Mesendoderm (in vitro differentiated cells): Measurements from ENCODE around the gene UFD1.

ENCODE experiments used
- DNase-seq: peaks from one replicate; pipeline ENCODE4 v3.0.0; 2013
- H2AK5ac ChIP-seq: 2 replicates; pipeline ENCODE4 v1.6.1; 2013; ENCODE audit warnings: low read length, inconsistent platforms
- H2BK120ac ChIP-seq: 2 replicates; pipeline ENCODE4 v1.6.1; 2013; ENCODE audit warnings: low read depth, mild to moderate bottlenecking, low read length, moderate library complexity, mixed read lengths
- H2BK15ac ChIP-seq: replicated peaks from 2 replicates; pipeline ENCODE4 v1.6.1; 2013; ENCODE audit warnings: low read depth, mild to moderate bottlenecking, moderate library complexity
- H2BK5ac ChIP-seq: 2 replicates; pipeline ENCODE4 v1.6.1; 2013; ENCODE audit warnings: low read length, inconsistent platforms
- H3K18ac ChIP-seq: 2 replicates; pipeline ENCODE4 v1.6.1; 2013; ENCODE audit warnings: mild to moderate bottlenecking, low read length, mixed read lengths
- H3K23ac ChIP-seq: one replicate; pipeline ENCODE4 v1.6.1; 2013; ENCODE audit warnings: low read length
- H3K27ac ChIP-seq: 2 replicates; pipeline ENCODE4 v1.5.1; 2013; ENCODE audit warnings: low read depth, mild to moderate bottlenecking, inconsistent platforms, low read length, moderate library complexity
- H3K27me3 ChIP-seq: 2 replicates; pipeline ENCODE4 v1.6.1; 2013; ENCODE audit warnings: low read length, control low read depth, mild to moderate bottlenecking, inconsistent platforms; ENCODE audit not compliant: insufficient read depth, poor library complexity
- H3K36me3 ChIP-seq: 2 replicates; pipeline ENCODE4 v1.6.1; 2013; ENCODE audit warnings: low read length, inconsistent platforms; ENCODE audit not compliant: control insufficient read depth, insufficient read depth
- H3K4ac ChIP-seq: one replicate; pipeline ENCODE4 v1.6.1; 2013; ENCODE audit warnings: low read depth, mild to moderate bottlenecking, low read length, moderate library complexity
- H3K4me1 ChIP-seq: 2 replicates; pipeline ENCODE4 v1.6.1; 2013; ENCODE audit warnings: low read depth, low read length, inconsistent platforms; ENCODE audit not compliant: control insufficient read depth
- H3K4me2 ChIP-seq: 2 replicates; pipeline ENCODE4 v1.6.1; 2013; ENCODE audit warnings: low read length
- H3K4me3 ChIP-seq: 2 replicates; pipeline ENCODE4 v1.5.1; 2013; ENCODE audit warnings: mild to moderate bottlenecking, low read length
- H3K56ac ChIP-seq: one replicate; pipeline ENCODE4 v1.6.1; 2013; ENCODE audit warnings: low read length
- H3K79me1 ChIP-seq: 2 replicates; pipeline ENCODE4 v1.6.1; 2013; ENCODE audit warnings: low read length, inconsistent platforms
- H3K79me2 ChIP-seq: 2 replicates; pipeline ENCODE4 v1.6.1; 2013; ENCODE audit warnings: mild to moderate bottlenecking, low read length; ENCODE audit not compliant: control insufficient read depth, insufficient read depth
- H3K9ac ChIP-seq: 2 replicates; pipeline ENCODE4 v1.6.1; 2013; ENCODE audit warnings: low read length, inconsistent platforms
- H4K5ac ChIP-seq: one replicate; pipeline ENCODE4 v1.6.1; 2013; ENCODE audit warnings: low read length
- H4K8ac ChIP-seq: one replicate; pipeline ENCODE4 v1.6.1; 2013; ENCODE audit warnings: low read depth, mild to moderate bottlenecking, control low read depth, low read length, moderate library complexity
- WGBS: extraction: QIAGEN DNeasy Blood & Tissue Kit; methylation state at CpG from one replicate; pipeline ENCODE4 v1.1.7; 2013; ENCODE audit warnings: low lambda C conversion rate, missing lambda C conversion rate; ENCODE audit not compliant: insufficient coverage; ENCODE audit errors: extremely low coverage; 5-methylcytosine and 5-hydroxymethylcytosine counted together

The UFD1 gene

DNA sequence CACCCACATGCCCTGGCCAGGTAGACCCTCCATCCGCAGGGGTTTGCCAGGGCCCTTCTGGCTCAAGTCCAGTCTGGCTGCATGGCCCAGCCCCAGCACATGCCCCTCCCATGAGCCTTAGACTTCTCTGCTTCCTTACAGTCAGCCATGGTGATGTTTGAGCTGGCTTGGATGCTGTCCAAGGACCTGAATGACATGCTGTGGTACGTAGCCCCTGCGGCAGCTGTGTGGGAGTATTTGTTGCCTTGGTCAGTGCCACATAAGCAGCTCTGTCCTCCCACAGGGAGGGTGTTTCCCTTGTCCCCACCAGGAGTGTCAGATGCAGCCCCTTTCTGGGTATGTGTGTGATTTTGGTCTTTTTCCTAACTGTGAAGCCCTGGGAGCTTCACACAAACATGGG is 18.3 kb upstream of the UFD1 start:
- H3K56ac ChIP-seq = no peak overlapping the region
- H3K4me3 ChIP-seq = no peak overlapping the region
- H3K4me2 ChIP-seq = no peak overlapping the region
- H3K79me2 ChIP-seq = no peaks in the 10 kb centered on the region
- no peak overlapping the region for H3K18ac ChIP-seq
- no peak overlapping the region for H2BK5ac ChIP-seq
- H3K23ac ChIP-seq = no peak overlapping the region
- no peak overlapping the region for H3K9ac ChIP-seq
- H2AK5ac ChIP-seq = no peak overlapping the region
- H3K27me3 ChIP-seq = no peaks in the 10 kb centered on the region
- no peak overlapping the region for H3K4ac ChIP-seq
- H3K27ac ChIP-seq = no peak overlapping the region
- no CpG with 5 or more reads among the region's 3 CpGs for WGBS
- DNase-seq = no peak
- no peak overlapping the region for H4K5ac ChIP-seq
- H2BK15ac ChIP-seq = no peak overlapping the region
- H2BK120ac ChIP-seq = no peak overlapping the region
- no peak overlapping the region for H4K8ac ChIP-seq
- no peaks in the 10 kb centered on the region for H3K4me1 ChIP-seq
- H3K79me1 ChIP-seq = no peaks in the 10 kb centered on the region
- H3K36me3 ChIP-seq = peaks cover 1% of the 10 kb centered on the region

- H2BK15ac ChIP-seq = no peak overlapping the region
- DNase-seq = no peak
- H3K23ac ChIP-seq = no peak overlapping the region
- no peak overlapping the region for H3K4ac ChIP-seq
- no peak overlapping the region for H3K18ac ChIP-seq
- no peaks in the 10 kb centered on the region for H3K4me1 ChIP-seq
- no peak overlapping the region for H2AK5ac ChIP-seq
- H4K8ac ChIP-seq = no peak overlapping the region
- no peak overlapping the region for H3K4me3 ChIP-seq
- H3K9ac ChIP-seq = no peak overlapping the region
- no peak overlapping the region for H2BK5ac ChIP-seq
- H3K27me3 ChIP-seq = no peaks in the 10 kb centered on the region
- H2BK120ac ChIP-seq = no peak overlapping the region
- no CpG with 5 or more reads among the region's 3 CpGs for WGBS
- H3K4me2 ChIP-seq = no peak overlapping the region
- no peaks in the 10 kb centered on the region for H3K79me1 ChIP-seq
- H3K27ac ChIP-seq = no peak overlapping the region
- no peak overlapping the region for H3K56ac ChIP-seq
- H4K5ac ChIP-seq = no peak overlapping the region
- peaks cover 1% of the 10 kb centered on the region for H3K36me3 ChIP-seq
- H3K79me2 ChIP-seq = no peaks in the 10 kb centered on the region
Measured at GRCh38 chr22:19496324-19496630, 17.3 kb upstream of the UFD1 start.

DNA sequence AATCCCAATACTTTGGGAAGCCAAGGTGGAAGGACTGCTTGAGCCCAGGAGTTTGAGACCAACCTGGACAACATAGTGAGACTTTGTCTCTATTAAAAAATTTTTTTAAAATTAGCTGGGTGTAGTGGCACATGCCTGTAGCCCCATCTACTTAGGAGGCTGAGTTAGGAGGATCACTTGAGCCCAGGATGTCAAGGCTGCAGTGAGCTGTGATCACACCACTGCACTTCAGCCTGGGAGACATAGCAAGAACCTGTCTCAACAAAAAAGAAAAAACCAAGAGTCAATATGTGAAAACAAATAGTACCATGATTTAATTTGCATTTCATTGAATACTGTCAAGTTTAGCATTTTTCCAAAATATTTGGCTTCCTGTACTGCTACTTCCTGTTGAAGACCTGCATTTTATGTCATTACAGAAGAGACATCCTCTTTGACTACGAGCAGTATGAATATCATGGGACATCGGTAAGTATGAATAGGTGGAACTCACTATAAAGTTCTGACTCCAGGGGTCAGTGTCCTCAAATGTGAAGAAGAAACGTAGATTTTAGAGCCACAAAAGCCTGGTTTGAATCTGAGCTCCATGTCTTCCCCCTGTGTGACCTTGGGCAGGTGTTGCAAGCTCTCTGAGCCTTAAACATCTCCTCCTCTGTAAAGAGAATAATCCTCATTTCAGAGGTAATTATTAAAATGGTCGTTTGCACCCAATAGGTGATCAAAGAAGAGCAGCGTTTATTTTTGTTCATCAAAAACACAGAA is 16.8 kb upstream of the UFD1 start:
- Histone ChIP-seq H4K8ac (no peak overlapping the region), H3K4me2 (no peak overlapping the region), H2BK5ac (no peak overlapping the region), H3K36me3 (peaks cover 1% of the 10 kb centered on the region), H2AK5ac (no peak overlapping the region), H2BK120ac (no peak overlapping the region), H3K27me3 (no peaks in the 10 kb centered on the region), H3K79me2 (no peaks in the 10 kb centered on the region), H2BK15ac (no peak overlapping the region), H3K27ac (no peak overlapping the region), H3K4ac (no peak overlapping the region), H3K23ac (no peak overlapping the region), H3K79me1 (no peaks in the 10 kb centered on the region), H3K4me3 (no peak overlapping the region), H3K56ac (no peak overlapping the region), H3K4me1 (no peaks in the 10 kb centered on the region), H4K5ac (no peak overlapping the region), H3K18ac (no peak overlapping the region), H3K9ac (no peak overlapping the region)
- DNase-seq = peak; percentile 44
- WGBS = no CpG with 5 or more reads among the region's 5 CpGs

DNA sequence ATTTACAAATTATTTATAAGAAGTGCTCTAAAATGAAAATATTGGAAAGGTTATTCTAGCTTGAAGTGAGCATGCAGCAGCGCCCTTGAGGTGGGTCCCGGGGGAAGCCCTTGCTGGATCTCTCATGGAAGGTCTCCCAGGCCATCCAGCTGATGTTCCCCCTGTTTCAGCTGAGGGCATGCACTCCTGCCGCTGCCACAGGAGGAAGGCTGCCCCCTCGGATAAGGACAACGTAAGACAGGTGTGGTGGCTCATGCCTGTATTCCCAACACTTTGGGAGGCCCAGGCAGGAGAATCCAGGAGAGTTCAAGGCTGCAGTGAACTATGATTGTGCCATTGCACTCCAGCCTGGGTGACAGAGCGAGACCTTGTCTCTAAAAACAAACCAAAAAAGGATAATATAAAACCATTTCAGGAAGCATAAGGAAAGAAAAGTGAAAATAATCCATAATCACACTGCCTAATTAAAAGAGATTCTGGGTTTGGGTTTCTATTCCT is 15.7 kb upstream of the UFD1 start:
- H3K36me3 ChIP-seq = peaks cover 1% of the 10 kb centered on the region

DNA sequence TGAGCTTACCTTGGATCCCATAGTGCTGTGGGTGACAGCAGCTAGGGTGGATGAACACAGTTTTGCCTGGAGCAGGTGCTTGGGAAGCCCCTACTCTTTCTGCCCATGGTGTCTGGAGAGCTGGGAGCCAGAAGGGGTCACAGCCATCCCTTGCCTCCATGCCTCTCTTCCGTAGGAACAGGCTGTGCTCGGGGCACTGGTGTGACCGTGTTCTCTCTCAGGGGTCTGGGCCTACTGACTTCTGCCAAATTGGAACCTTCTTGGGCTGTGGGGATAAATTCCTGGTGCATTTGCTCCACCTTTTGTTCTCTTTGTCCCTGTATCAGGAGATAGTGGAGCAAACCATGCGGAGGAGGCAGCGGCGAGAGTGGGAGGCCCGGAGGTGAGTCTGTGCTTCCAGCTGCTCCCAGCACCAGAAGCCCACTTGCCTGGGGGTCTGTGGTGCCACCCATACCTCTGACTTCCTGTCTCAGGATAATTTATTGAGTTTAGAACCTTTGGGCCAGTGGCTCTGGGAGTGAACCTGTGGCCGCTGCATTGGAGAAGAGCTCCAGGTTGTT is 15.1 kb upstream of the UFD1 start:
- Histone ChIP-seq H3K4ac (no peak overlapping the region), H4K5ac (no peak overlapping the region), H3K4me3 (no peak overlapping the region), H3K27me3 (no peaks in the 10 kb centered on the region), H3K79me1 (no peaks in the 10 kb centered on the region), H3K4me2 (no peak overlapping the region), H3K79me2 (no peaks in the 10 kb centered on the region), H2BK5ac (no peak overlapping the region), H4K8ac (no peak overlapping the region), H3K4me1 (no peaks in the 10 kb centered on the region), H3K23ac (no peak overlapping the region), H2AK5ac (no peak overlapping the region), H3K56ac (no peak overlapping the region), H3K27ac (no peak overlapping the region), H3K36me3 (peaks cover 1% of the 10 kb centered on the region), H3K18ac (no peak overlapping the region), H3K9ac (no peak overlapping the region), H2BK120ac (no peak overlapping the region), H2BK15ac (no peak overlapping the region)
- no peak for DNase-seq
- WGBS = no CpG with 5 or more reads among the region's 8 CpGs

More for the DNA sequence above, 15.7 kb upstream of the UFD1 start:
- no peak overlapping the region for H4K8ac ChIP-seq
- no peak overlapping the region for H3K9ac ChIP-seq
- no peak overlapping the region for H3K27ac ChIP-seq
- no peak overlapping the region for H4K5ac ChIP-seq
- H3K18ac ChIP-seq = no peak overlapping the region
- H3K4me3 ChIP-seq = no peak overlapping the region
- no peak overlapping the region for H3K56ac ChIP-seq
- H2BK5ac ChIP-seq = no peak overlapping the region
- H2AK5ac ChIP-seq = no peak overlapping the region
- no peaks in the 10 kb centered on the region for H3K27me3 ChIP-seq
- no peak overlapping the region for H2BK120ac ChIP-seq
- H3K79me2 ChIP-seq = no peaks in the 10 kb centered on the region
- no peak overlapping the region for H2BK15ac ChIP-seq
- H3K23ac ChIP-seq = no peak overlapping the region
- no CpG with 5 or more reads among the region's 6 CpGs for WGBS
- H3K4ac ChIP-seq = no peak overlapping the region
- no peak for DNase-seq
- no peaks in the 10 kb centered on the region for H3K79me1 ChIP-seq
- no peaks in the 10 kb centered on the region for H3K4me1 ChIP-seq
- H3K4me2 ChIP-seq = no peak overlapping the region
